Esophagus muscularis mucosa (tissue), 3 donors: ENCODE data around the gene CP.
"Not testable (repeated sequence)": the region's sequence is repeated elsewhere in the genome, so short reads cannot be mapped to it uniquely, and the experiment has no call there.

Source experiments
- CTCF ChIP-seq, 3 experiments: fragments of 200-600 bp in 2 of 3; fragments of 450-650 bp in 1 of 3; sonication (generic) in 2 of 3; IDR thresholded peaks; one replicate each; pipeline ENCODE4 v1.5.1; 2017 to 2019; ENCODE audit warnings: antibody characterized with exemption in 3 of 3, mild to moderate bottlenecking in 2 of 3, moderate library complexity in 1 of 3
- EP300 ChIP-seq: sonication (generic); formaldehyde crosslinking; IDR thresholded peaks from one replicate; pipeline ENCODE4 v1.6.1; 2017; ENCODE audit warnings: antibody characterized with exemption

DNA sequence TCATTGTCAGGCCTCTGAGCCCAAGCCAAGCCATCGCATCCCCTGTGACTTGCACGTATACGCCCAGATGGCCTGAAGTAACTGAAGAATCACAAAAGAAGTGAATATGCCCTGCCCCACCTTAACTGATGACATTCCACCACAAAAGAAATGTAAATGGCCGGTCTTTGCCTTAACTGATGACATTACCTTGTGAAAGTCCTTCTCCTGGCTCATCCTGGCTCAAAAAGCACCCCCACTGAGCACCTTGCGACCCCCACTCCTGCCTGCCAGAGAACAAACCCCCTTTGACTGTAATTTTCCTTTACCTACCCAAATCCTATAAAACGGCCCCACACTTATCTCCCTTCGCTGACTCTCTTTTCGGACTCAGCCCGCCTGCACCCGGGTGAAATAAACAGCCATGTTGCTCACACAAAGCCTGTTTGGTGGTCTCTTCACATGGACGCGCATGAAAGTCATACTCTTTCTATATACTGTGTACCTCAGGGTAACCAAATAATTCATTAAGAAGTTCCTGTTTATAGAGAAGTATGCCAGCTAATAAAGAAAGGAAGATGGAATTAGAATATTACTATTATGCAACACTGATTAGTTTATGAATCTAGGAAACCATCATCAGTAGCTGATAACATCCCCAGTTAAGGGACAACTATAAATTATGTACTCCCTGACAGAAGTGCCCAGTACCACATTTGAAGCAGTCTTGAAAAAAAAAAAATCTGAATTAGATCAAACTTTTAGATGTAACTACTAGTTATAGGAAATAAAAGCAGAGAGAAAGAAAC, 24.6 kb downstream of the CP start:
- not testable (repeated sequence) for TF ChIP-seq CTCF (IDR thresholded peaks at IDR 0.05); EP300
